Measurements from ENCODE around the gene KRT79.
"Not testable (repeated sequence)": the region's sequence is repeated elsewhere in the genome, so short reads cannot be mapped to it uniquely, and the experiment has no call there.

Gene KRT79

DNA sequence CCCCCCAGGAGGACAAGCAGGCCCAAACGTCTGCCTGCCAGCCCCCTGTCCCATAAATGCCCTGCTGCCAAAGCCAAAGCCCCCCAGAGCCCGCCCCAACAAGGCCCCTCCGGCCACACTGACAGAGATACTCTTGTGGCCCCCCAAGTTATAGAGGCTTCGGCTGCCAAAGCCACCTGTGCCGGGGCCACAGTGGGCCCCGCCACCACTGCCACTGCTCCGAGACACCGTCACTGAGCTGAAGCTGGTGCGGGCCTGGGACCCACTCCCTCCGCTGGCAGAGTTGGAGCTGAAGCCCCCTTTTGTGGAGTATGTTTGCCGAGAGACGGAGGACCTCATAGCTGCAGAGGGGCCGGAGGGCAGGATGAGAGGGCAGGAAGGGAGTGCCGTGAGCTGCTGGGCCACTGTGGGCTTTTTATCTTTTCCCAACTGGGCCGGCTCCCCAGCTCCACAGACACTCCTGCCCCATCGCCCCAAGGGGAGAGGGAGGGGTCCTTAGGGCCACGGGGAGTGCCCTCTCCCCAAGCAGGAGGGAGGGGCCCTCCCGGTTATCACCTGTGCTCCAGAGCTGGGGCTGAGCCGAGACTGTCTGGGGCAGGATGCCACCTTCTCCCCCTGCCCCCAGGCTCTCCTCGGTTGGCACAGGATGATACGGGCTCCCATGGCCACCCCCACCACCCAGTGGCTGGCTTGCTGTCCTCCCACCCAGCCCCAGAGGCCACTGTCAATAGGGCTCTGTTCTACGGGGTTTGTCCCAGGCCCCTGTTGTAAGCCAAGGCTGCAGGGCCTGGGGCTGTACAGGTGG is at the start of gene KRT79:
Gene KRT79 (minus strand): TSS at position 390 of the 805 bp plus-strand sequence. CDS start 51 bp downstream, at position 339.
- no peak for DNase-seq

DNA sequence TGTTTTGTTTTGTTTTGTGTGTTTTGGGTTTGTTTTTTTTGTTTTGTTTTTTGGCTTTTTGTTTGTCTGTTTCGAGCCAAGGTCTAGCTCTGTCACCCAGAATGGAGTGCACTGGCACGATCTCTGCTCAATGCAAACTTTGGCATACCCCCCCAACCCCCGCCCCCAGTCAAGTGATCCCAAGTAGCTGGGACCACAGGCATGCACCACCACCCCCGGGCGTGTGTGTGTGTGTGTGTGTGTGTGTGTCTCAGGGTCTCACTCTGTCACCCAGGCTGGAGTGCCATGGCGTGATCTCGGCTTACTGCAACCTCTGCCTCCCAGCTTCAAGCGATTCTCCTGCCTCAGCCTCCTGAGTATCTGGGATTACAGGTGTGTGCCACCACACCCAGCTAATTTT is 46.4 kb upstream of the KRT79 start:
- not testable (repeated sequence) for DNase-seq

DNA sequence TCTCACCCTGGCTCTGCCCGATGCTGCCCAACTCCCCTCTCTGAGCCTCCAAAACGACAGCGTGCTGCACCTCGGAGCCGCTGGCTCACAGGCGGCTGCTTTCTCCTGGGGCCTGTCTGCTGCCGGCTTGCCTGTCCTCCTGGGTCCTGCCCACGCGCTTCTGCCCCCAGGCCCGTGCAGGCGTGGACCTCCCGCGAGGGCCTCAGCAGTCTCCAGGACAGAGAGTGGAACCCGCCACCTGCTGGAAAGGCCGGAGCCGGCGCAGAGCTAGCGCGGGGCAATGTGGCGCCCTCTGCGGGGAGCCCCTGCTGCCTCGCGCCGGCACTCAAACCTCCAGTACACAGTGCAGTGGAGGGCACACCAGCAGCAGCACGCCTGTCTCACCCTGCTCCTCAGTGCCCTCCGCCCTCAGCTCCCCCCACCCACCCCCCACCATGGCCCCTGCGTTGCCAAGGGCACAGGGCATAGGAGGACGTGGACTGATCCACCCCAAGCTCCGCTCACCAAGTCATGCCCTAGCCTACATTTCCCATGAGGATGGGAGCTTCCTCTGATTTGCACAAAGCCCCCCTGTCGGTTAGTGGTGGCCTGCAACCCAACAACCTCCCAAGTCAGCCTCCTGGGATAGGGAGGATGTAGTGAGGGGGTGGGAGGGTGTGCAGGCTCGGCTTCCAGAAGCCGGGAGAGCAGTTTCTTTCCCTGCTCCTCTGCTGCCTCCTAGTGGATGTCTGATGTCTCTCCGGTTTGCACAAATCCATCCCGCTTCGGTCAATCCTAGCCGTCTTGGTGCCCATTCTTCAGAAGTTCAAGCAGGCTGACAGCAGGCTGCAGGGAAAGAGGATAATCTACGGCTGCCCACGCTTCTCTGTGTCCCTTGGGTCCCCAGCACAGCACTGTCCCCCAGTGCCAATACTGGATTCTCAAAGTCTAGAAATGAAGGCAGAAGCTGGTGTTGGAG is 45.6 kb upstream of the KRT79 start:
- peak; percentile 84 for DNase-seq

DNA sequence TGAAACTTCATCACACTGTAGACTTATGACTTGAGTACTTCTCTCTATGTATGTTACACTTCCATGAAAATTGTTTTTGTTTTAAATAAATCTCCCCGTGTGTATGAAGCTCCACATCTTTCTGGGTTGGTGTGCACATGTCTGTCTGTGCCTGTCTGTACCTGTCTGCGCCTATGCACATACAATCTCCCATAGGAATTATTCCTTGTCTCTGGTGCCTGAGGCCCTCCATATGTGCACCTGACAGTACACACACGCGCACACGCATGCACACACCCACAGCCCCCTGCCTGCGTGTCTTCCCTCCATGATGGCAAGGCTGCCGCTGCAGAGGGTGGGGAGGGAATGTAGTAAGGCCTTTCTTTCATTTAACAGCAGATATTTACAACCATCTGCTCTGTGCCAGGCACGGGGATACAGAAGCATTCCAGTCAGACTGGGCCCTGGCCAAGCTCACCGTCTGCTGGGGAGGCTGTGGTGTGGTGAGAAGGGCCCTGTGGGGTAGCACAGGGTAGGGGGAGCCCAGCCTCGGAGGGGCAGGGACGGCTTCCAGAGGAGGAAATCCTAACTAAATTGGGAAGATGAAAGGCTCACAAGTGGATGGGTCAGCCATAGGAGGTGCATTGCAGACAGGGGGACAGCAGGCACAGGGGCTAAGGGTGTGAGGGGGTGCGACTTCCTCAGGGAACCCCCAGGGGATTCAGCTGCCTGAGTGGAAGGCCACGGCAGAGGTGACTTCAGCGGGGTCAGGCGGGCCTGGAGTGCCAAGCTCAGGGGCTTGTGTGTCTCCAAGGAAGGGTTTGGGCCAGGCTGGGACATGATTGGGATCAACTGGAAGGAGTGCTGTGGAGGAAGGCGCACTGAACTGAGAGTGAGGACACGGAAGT is 44.6 kb upstream of the KRT79 start:
- DNase-seq = no peak

DNA sequence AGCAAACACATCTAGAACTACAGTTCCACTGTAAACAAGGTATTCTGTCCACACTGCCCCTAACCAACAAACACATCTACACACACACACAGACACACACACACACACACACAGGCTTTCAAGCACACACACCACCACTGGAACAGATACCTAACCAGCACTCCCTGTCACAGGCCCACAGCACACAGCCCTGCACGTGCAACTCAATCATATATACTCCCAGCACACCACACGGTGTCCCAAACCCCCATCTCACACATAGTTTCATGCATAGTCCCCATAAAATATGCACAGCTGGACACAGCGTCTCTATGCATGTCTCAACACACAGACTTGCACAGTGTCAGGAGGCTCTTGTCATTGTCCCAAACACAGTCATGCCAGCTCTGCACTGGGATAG is 43.1 kb upstream of the KRT79 start:
- no peak for DNase-seq

DNA sequence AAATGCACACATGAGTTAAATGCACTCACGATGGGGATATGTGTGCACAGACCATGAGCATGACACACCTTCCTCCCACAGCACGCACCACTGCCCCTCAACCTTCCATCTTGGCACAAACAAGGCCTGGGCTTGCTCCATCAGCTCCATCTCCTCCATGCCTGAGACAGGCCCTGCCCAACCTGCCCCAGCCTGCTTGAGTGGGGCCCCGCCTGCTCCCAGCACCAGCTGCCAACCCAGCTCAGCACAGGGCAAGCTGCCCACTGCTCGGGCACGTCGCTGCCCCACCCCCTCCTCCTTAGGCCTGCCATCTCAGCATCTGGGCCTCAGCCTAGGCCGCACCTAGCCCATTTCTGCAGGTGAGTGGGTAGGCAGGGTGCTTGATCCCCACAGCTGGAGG is 42.3 kb upstream of the KRT79 start:
- DNase-seq = no peak

DNA sequence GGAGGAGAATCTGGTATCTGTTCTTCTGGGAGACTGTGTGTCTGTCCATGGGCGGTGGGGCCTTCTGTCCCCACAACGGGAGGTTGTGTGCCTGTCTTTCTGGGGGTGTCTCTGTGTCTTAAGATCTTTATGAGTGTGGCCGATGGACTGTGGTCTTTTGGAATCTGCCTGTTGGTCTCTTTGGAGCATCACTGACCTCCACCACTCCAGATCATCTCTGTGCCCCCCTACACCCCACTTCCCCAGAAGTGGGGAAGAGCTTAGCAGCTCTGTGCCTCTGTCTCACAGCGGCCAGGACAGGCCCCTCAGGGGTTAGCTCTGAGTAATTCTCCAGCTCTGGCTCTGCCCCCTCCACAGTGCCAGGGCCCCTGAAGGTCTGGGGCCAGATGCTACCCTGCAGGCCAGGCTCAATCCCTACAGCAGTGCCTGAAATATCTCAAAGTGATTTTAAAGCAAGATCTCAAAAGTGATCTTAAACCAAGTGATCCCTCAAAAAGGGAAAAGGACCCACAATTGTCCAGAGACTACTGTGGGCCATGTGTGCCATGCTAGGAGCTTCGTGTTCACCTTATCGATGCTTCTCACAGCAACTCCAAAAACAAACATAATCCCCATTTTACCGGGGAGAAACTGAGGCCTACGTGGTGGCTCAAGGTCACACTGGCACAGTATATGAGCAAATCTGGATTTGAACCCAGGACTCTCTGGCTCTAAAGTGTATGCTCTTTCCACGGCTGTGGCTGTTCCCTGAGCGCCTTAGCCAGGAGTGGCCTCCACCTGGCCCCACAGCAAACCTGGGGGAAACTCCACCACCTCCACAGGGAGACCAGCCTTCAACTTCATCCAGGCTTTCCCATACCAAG is 40.7 kb upstream of the KRT79 start:
- DNase-seq = no peak

DNA sequence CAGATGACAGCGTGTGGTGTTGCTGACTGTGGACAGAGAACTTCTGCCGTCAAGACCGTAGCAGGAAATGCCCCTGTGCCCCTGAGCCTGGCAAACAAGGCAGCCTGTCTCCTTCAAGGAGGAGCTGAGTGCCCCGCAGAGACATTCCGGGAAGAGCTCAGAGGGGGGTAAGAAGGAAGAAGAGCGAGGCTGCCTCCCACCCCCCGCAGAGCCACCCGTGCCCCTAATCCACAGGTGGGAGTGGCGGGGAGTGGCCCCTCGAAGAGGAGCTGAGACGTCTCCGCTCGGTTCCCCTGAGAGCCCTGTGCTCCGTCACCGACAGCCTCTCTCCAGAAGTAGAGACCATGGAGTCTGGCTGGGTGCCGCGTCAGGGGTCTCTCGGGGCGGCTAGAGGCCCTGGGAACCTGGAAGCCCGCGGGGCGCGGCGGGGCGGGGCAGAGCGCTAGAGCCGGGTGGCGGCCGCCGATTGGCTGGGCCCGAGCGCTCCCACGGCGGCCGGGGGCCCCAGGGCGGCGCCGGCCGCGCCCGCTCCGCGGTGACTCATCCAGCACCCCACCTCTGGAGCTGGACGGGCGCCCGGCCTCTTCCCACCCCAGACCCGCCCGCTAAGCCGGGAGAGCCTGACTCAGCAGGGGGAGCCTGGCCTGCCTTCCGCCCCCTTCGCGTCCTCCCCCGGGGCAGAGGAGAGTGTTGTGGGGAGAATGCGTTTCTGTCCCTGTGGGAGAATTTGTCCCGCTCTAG is 39.9 kb upstream of the KRT79 start:
- DNase-seq = peak; percentile 94

DNA sequence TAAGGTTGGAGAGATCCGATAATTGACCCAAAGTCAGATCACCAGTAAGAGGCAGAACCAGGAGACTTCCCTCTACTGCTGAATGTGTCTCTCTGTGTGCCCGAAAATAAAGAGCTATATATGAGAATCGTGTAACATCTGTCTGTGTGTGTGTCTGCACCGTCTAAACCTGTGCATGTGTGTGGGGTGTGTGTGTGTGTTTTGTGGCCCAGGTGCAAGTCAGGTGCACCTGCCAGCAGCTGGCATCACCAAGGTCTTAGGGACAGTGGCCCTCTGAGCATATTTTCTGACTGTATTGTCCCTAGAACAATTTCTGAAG is 39.4 kb upstream of the KRT79 start:
- DNase-seq = no peak

DNA sequence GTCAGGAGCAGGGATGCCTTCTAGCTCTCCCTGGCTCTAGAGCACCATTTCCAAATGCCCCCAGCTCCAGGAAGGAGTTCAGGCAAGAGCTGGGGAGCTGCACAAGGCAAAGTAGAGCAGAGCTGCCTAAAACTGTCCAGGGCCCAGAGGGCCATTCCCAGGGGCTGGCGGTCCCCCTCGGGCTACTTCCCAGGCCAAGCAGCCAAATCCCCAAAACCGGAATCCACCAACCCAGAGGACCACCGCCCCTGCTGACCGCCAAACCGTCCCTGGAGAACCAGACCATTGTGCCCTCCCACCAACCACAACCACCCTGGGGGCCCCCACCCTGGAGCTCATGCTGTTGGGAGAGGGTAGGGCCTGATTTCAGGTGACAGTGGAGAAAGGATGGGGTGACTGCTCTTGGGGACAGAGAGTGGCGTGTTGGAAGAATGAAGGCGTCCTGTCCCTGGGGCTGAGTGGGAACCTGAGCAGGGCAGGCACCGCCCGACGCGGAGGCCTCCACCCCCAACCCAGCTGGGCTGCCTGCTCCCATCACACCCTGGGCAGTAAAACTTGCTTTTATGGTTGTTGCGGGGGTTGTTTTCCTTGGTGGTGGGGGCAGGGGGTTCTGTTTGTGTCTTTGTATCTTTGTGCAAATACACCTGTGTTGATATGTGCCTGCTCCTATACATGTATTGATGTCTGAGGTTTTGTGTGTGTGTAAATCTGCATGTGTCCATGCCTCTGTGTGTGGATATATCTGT is 38.7 kb upstream of the KRT79 start:
- DNase-seq = no peak

DNA sequence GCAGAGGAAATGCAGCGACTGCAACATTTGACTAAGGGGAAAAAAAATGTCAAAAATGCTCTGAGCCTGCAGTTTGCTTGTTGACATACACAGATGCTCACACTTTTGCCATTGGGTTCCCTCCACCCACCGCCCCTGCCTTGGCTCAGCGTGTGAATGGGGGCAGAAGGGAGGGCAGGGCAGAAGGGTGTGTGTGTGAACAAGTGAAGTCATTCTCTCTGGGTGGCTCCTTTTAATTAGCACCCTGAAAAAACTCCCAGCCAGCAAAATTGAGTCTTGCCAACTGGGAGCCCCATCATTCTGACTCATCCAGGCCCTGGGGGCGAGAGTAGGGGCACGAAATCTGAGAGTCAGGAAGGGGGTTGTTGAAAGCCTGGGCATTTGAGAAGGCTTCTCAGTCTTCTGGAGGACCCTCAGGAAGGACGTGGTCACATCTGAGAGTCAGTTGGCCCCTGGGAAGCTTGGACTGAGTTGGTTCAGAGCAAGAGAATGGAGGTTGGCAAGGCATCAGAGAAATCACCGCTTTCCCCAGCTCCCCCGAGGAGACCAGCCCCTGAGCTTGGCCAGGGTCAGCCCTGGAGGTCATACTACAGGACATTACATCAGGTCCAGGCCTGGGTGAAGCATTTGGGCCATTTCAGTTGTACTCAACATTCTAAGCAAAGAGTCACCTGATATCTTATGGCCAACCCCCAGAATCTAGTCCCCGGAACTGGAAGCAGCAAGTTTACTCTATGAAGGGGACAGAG is 37.4 kb upstream of the KRT79 start:
- peak; percentile 74 for DNase-seq

DNA sequence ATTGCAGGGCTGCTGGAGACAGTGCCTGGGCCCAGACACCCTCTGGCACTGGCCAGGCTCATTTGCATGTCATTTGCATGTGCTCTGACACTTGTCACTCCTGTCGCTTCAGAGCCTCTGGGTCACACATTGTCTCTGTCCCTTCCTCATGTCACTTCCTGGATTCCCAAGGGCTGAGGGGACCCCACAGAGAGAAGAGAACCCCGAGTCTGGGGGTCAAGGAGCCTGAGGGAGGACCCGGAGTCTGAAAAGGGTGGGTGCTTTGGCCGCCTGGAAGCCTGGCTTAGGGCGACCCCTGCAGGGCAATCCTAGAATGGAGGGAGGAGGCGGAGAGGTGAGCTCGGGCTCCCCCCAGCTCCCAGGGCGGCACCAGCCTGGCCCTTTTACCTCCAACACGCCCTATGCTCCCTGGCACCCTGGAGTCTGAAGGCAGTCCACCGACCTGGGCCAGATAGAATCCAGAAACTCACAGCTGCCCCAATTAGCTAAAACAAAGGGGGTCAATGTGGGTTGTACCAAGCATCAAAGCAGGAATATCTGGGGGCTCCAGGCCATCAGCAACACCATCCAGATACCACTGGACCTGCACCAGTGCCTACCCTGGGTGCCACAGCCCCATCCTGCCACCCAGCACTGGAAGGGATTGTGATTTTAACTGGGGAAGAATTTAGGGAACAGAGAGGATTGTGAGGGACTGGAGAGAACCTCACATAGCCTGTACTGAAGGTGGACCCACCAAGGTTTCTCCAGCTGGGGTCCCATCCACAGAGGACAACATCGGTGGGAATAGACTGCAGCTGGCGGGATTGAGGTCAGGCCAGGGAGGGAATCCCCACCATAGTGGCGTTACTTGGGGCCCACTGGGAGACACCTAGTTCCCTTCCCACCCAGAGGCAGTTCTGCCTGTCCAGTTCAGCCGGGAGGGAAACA is 36.5 kb upstream of the KRT79 start:
- DNase-seq = peak; percentile 42

DNA sequence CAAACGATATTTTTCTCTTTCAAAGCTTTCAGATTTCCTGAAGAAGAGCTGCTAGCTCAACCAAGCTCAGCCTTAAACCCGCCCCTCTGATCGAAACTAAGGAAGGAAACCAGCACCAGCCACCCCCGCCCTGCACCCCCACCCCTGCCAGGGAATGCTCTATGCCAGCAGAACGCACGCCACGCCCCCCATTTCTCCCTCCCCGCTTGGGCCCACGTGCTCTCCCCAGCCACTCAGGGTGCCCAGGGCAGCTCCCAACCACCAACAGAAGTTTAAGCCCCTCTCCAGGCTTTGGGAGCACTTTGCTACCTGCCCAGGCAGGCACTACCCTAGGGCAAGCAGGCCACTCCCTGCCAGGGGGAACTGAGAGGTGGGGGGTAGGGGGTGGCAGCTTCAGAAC is 33.5 kb upstream of the KRT79 start:
- DNase-seq = no peak

DNA sequence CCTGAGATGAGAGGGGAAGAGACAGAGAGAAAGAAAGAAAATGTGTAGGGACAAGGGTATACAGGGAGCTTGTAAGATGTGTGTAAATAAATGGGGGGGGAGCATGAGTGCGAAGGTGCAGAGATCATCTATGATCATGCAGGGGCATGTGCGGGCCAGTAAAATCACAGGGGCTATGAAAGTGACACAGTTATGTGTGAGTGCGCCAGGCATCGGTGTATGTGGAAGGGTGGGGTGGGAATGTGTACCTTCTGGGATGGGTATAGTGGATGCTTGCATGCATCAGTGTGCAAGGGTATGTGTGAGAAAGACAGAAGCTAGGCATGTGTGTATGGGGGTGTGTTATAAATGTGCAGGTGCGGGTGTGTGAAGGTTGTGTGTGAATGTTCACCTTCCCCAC is 33.0 kb upstream of the KRT79 start:
- DNase-seq = no peak

DNA sequence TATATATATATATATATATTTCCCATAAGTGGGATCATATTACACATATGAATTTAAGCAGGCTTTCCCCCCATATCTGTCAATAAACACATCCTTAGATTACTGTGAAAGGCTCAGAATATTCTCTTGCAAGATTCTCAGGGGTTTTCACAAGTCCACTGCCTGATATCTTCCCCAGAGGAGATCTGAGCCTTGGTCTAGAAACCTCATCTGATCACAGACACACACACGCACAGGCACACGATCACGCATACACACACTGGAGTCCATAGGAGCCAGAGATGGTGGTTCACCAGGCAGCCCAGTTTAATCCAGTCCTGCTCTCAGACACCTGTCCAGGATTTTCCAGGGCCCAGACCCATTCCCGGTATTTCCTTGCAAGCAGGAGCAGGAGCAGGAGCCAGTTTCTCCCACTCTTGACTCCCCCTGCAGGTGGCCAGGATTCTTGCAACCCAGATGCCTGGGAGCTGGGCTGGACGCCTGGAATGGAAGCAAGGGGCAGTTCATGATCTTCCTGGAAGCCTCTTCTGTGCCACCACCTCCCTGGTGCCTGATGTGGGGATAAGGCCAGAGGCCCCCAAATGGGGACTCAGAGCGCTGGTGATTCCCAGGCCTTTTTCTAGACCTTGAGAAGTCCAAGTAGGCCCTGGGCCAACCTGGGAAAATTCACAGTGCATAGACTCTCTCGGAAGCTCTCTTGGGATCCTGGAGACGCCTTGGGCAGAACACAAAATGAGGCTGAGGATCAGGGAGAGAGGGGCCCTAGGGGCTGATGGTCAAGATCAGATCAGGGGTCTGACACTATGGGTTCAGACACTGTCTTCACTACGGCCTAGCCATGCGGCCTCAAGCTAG is 31.2 kb upstream of the KRT79 start:
- peak; percentile 64 for DNase-seq

DNA sequence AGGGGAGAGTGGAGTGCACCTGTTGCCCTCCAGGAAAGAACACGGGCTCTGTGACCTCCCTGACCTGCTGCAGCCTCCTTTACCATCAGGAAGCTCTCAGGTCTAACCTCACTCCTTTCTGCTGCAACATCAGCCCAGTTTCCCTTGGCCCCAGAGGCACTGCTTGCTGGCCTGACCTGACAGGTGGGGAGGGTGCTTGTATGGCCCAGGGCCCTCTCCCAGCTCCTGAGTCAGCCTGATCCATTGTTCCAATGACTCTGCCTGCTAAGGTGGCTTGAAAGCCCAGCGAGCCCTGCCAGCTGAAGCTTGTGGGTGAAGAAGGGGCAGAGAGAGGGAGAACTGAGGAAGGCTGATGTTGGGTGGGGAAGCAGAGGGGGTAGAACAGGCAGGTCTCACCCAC is 27.9 kb upstream of the KRT79 start:
- DNase-seq = no peak

DNA sequence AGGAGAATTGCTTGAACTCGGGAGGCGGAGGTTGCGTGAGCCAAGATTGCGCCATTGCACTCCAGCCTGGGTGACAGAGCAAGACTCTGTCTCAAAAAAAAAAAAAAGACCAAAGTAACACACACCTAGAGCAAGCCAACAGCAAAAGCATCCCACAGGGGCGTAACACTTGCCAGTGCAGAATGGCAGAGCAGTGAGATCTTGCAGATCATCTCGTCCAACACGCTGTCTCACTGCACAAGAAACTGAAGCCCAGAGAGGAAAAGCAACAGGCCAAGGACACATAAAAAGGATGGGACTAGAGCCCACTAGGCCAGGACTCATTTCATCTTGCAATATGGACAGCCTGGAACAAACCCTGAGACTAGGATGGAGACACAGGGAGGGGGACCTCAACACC is 27.4 kb upstream of the KRT79 start:
- DNase-seq = no peak
